Measurements from ENCODE around the gene UBQLNL.

The UBQLNL gene

DNA sequence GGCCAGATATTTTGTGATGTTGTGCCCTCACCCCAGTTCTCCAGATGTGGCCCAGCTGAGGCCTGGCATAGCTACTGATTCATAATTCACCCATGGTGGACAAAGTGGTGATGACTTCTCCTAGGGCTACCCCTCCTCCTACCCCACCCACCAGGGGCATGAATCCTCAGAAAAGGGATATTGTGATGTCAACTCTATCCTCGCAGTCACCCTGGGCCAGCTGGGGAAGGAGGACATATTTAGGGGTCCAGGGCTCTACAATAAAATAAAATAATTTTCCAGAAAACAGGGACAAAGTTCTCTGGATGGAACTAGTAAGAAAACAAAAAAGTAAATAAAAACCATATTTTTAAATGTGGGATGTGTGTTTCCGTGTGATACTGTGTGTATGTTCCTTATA, at the start of gene UBQLNL:
Gene UBQLNL, minus strand, starts transcription at position 101 of the 400 bp plus-strand sequence. CDS start 258 bp downstream, outside the sequence.
- DNase-seq: no peak

DNA sequence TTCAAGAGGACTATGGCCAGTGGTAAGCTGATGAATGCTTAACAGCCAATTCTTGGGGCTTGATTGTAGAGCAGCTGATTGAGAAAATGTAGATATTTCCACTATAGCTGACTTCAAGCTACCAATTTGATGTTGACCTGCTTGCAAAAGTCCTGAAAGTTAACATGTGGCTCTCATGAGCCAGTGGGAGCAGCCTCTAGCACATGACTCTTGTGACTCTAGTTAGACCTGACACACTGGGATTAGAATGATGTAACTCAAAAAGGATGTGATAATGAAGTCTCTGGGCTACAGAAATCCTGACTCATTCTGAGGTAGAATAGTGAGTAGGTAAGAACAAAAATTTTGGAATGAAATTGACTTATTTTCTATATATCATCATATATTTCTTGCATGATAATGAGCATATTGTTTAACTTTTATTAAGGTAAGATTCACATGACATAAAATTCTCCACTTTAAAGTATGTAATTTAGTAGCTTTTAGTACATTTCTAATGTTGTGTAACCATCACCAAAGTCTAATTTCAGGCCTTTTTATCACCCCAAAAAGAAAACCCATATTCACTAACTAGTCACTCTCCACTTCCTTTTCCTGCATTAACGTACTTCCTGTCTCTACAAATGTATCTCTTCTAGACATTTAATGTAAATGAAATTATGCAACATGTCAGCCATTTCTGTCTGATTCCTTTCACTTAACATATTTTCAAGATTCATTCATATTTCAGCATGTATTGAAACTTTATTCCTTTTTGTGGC, 47.9 kb upstream of the UBQLNL start:
- no peak for DNase-seq

DNA sequence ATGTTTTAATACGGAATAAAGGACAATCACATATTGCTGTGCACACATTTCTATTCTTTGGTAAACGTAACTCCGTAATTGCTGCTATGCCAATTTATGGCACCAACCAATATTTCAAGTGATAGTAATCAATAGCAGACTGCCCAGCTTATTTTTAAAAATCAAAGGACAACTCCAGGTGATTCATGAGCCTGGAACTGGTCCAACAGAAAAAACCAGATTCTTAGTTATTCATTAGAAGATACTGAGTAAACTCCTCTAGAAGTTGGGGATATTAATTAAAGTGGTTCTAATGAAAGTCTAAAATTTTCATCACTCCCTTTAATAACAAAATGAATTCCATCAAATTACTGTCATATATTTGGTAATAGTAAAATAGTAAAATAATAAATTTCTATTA, 41.3 kb upstream of the UBQLNL start:
- no peak for DNase-seq

DNA sequence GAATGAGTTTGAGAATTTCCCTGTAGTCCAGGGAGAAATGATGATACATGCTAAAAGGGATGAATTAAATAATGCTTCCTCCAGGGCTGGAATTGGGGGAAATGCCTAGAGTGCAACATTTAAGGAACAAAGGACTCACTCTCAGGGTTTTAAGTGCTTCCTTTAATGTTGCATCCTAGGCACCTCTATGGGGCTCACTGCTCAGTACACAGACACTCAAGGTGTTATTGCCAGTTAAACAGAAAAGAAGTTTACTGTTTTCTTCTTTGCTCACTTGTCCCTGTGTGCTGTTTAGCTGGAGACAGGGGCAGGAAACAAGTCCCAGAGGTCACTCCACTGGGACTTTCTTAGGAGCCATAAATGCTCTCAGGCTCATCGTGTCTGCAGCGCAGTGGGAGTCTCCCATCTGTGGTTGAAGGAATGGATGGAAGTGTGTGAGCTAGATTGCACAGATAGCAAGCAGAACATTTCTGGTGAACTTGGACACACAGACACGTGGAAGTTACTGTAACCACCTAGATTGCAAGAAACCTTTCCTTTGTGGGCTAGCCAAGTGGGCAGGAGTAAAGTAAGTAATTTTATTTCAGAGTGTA, 40.2 kb upstream of the UBQLNL start:
- DNase-seq: no peak

DNA sequence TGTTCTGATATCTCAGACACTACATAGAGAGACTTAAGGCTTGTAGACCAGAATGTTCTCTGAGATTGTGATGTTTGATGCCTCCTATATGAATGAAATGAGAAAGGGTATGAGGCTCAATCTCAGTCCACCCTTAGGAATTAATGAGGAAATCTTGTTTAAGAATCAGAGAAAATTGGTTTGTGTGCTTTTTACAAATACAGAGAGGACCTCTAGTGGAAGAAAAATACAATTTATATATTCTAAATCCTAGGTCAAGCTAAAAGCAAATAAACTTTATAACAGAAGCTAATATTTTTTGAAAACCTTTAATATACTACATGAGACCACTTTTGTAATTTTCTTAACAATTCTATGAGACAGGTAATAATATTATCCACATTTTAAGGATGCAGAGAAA, 36.8 kb upstream of the UBQLNL start:
- no peak for DNase-seq

GRCh38 chr11:5550440-5551095, 34.1 kb upstream of the UBQLNL start:
- no peak for DNase-seq

- no peak for DNase-seq
Observed at GRCh38 chr11:5548440-5548839, 31.9 kb upstream of the UBQLNL start, which contains the start of gene OR52H1. Gene OR52H1 (minus strand): TSS chr11:5548540. CDS start chr11:5545505, 3,035 bp downstream.

- no peak for DNase-seq
Observed at GRCh38 chr11:5547982-5548381, 31.5 kb upstream of the UBQLNL start.

DNA sequence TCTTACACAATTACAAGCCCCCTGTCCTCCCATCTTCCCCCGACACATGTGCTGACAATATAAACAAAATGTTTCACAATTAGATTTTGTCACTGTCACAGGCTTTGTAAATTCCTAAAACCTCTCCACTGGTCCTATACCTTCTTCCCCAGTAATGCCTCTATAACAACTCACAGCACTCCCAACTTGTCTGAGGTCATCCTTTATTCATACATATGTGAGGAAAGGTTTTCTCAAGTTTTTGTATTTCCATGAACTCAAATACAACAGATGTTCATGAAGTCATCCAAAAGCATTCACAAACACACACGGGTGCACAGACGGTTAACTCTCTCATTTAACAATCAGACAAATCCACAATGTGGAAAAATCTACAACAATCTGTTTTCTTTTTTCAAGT, 30.0 kb upstream of the UBQLNL start:
- no peak for DNase-seq

DNA sequence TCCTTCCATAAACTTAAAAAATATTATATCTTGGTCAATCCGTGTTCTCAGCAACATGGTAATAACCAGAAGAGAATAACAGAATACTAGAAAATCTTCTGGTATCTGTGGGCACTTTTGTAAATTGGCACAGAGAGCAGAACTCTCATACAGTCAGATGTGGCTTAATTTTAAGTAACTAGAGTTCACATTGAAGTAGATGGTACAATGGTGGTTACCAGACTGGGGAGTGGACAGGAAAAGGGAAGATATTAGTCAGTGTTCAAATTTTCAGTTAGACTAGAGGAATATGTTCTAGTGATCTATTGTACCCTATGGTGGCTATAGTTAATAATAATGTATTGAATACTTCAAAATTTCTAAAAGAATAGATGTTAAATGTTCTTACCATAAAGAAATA, 24.9 kb upstream of the UBQLNL start:
- DNase-seq: no peak

- DNase-seq: no peak
Observed at GRCh38 chr11:5536482-5536881, 20.0 kb upstream of the UBQLNL start.

GRCh38 chr11:5534046-5534445, 17.5 kb upstream of the UBQLNL start:
- no peak for DNase-seq

DNA sequence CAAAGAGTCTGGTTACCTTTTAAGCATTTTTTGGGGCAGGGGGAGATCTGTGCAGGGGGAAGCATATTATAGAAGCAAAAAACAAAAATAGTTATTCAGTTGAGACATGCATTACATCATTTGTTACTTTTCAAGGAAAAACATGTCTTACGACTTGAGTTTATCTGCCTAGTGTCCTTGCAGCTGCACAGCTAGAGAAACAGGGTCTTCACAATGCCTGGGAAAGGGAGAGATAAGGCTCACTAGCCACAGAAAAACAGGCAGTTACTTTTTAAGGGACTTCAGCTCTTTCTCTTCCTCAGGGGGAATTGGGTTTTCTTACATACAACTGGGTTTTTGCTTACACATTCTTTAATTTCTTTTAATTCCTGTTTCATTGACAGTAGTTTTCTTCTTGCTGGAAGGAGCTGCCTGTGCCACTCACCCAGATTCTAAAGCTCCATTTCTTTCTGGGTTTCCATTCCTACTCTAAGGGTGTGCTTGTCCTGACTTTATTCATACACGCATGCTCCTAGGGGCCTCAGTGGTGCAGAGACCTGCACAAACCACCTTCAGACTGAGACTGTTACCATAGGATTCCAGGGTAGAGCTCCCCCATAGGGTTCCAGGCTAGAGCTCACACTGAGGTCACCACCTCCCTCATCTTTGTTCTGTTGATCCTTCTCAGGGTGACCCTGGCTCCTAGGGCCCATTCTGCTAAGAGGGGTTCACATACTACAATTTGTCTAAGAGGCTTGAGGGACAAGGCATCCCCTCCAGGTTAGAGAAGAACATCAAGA, 14.7 kb upstream of the UBQLNL start:
- DNase-seq: no peak

DNA sequence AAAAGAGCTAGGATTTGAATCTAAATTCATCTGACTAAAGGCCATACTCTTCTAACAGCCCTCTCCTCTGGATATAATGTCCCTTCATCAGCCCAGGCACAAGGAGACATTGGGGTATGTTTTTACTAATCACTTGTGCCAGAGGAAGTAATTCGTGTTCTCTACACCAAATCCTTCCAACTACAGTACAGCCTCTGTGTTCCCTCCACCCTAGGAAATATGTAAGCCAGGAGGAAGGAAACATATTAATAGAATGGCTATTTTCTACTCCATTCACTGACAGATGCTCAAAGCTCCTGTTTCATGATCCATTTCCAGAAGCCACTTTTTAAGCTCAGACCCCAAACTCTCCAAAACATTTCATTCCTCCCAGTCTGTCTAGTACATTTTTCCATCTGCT, 12.0 kb upstream of the UBQLNL start:
- no peak for DNase-seq

GRCh38 chr11:5527716-5528115, 11.2 kb upstream of the UBQLNL start:
- no peak for DNase-seq

GRCh38 chr11:5524756-5525155, 8.3 kb upstream of the UBQLNL start:
- no peak for DNase-seq

DNA sequence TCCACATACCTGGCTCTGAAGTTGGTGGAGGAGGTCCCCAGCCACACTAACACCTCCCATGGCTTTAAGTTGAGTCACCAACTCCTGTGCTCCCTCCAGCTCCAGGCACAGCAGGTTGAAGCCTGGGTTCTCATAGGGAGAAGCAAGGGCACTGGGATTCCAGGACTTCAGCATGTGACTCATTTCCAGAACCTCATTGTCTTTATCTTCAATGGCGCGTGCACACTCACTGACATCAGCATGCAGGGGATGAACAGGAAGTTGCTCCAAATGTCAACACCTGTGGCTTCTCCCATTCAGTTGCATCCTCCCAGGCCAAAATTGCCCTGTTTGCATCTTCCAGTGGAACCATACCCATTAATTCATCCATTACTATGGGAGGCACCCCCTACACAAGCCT, 5.8 kb upstream of the UBQLNL start:
- no peak for DNase-seq

DNA sequence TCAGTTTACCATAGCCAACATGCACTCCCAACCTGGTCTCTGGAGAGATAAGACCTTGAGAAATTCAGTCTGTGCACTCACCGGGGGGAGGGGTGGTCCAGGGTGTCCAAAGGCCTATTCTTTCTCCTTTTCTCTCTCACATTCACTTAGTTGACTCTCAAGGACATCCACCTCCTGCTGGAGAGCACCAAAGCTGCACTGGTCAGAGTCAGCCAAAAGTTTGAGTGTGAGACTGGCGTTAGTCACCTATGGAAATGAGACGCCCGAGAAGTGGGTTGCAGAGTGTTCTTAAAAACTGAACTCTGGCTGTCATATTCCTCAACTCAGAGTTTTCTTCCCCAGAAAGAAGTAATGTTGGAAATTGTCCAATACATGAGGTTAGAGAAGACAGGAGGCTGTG, 5.0 kb upstream of the UBQLNL start:
- no peak for DNase-seq

GRCh38 chr11:5514841-5515240, 1.7 kb downstream of the UBQLNL start:
- no peak for DNase-seq

- no peak for DNase-seq
Observed at GRCh38 chr11:5509803-5510202, 6.7 kb downstream of the UBQLNL start, which contains the start of gene UBQLN3. Gene UBQLN3 (minus strand): TSS chr11:5509957. CDS start chr11:5509558, 399 bp downstream.

GRCh38 chr11:5508605-5509004, 7.9 kb downstream of the UBQLNL start:
- DNase-seq: no peak

DNA sequence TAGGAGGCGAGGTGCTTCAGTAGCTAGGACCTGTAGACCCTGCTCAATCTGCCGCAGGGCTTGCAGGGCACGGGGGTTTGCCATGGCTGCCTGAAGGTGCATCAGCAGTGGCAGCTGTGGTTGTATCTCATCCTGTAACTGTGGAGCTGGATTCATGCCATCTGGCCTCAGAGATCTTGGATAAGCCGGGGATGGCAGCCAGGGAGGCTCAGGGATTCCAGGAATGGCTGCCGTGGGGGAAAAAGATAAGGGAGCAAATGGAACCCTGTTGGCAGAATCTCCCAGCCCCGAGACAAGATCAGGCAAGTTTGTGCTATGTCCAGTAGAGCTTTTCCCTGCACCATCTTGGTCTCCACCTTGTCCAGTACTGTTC, 8.6 kb downstream of the UBQLNL start:
- DNase-seq: no peak

Measured in CD4-positive, alpha-beta T cell treated with Interferon alpha-2 for 1 hour (primary cell).